OCI-LY1 (cell line): Measurements from ENCODE around the gene CRTAP.
A peak's percentile ranks its signal among the peaks of the same experiment; 100 is the strongest.

ENCODE experiments used
- H2AFZ ChIP-seq: fragments of 200-600 bp; sonication (generic), shearing (Covaris generic); 2 replicates; pipeline ENCODE4 v1.6.0; 2014; ENCODE audit warnings: antibody characterized with exemption, mild to moderate bottlenecking, low read length
- H3F3A ChIP-seq: fragments of 200-600 bp; sonication (generic), shearing (Covaris generic); 2 replicates; pipeline ENCODE4 v1.6.0; 2014; ENCODE audit warnings: mild to moderate bottlenecking, antibody characterized with exemption, low read length, moderate library complexity; ENCODE audit not compliant: insufficient read depth
- H3K27ac ChIP-seq: fragments of 200-600 bp; sonication (generic); 2 replicates; pipeline ENCODE4 v1.5.1; 2014; ENCODE audit warnings: low read length, mixed run types, mild to moderate bottlenecking, low read depth; ENCODE audit not compliant: poor library complexity, severe bottlenecking
- H3K27me3 ChIP-seq: fragments of 200-600 bp; sonication (generic); 2 replicates; pipeline ENCODE4 v1.6.0; 2014; ENCODE audit warnings: antibody characterized with exemption, mild to moderate bottlenecking, low read length, moderate library complexity; ENCODE audit not compliant: insufficient read depth
- H3K36me3 ChIP-seq: fragments of 200-600 bp; sonication (generic); 2 replicates; pipeline ENCODE4 v1.6.1; 2014; ENCODE audit warnings: mild to moderate bottlenecking, antibody characterized with exemption, low read length, moderate library complexity, mixed read lengths; ENCODE audit not compliant: insufficient read depth
- H3K4me1 ChIP-seq: fragments of 200-600 bp; sonication (generic); 2 replicates; pipeline ENCODE4 v1.5.1; 2014; ENCODE audit warnings: mild to moderate bottlenecking, low read length, moderate library complexity; ENCODE audit not compliant: insufficient read depth, severe bottlenecking
- H3K4me2 ChIP-seq: fragments of 200-600 bp; sonication (generic), shearing (Covaris generic); 2 replicates; pipeline ENCODE4 v1.6.1; 2014; ENCODE audit warnings: low read length
- H3K4me3 ChIP-seq: fragments of 200-600 bp; sonication (generic); 2 replicates; pipeline ENCODE4 v1.5.1; 2014; ENCODE audit warnings: low read length, low read depth, mild to moderate bottlenecking, mixed read lengths; ENCODE audit not compliant: poor library complexity, severe bottlenecking
- H3K79me2 ChIP-seq: fragments of 200-600 bp; shearing (Covaris generic); 2 replicates; pipeline ENCODE4 v1.6.1; 2016; ENCODE audit warnings: mixed run types, low read length, mixed read lengths; ENCODE audit not compliant: insufficient read depth
- H3K9ac ChIP-seq: fragments of 200-600 bp; sonication (generic), shearing (Covaris generic); 2 replicates; pipeline ENCODE4 v1.6.1; 2014; ENCODE audit warnings: mild to moderate bottlenecking, low read length, mixed read lengths
- H3K9me2 ChIP-seq: fragments of 200-600 bp; sonication (generic), shearing (Covaris generic); 2 replicates; pipeline ENCODE4 v1.6.1; 2014; ENCODE audit warnings: low read depth, mild to moderate bottlenecking, low read length, mixed read lengths
- H3K9me3 ChIP-seq: fragments of 200-600 bp; shearing (Covaris generic); 2 replicates; pipeline ENCODE4 v1.6.1; 2014; ENCODE audit warnings: low read length, mixed read lengths
- H4K20me1 ChIP-seq: fragments of 200-600 bp; sonication (generic), shearing (Covaris generic); 2 replicates; pipeline ENCODE4 v1.6.0; 2016; ENCODE audit warnings: mild to moderate bottlenecking, low read length; ENCODE audit not compliant: insufficient read depth
- CTCF ChIP-seq: fragments of 200-600 bp; sonication (generic), shearing (Covaris generic); IDR thresholded peaks from 2 replicates; pipeline ENCODE4 v1.5.1; 2017; ENCODE audit warnings: mild to moderate bottlenecking, antibody characterized with exemption, low read length, moderate library complexity, mixed read lengths
- EZH2 ChIP-seq: fragments of 200-600 bp; sonication (generic), shearing (Covaris generic); IDR thresholded peaks from 2 replicates; pipeline ENCODE4 v1.8.0; 2017; ENCODE audit warnings: borderline replicate concordance, mixed run types, mild to moderate bottlenecking, antibody characterized with exemption, low read length, moderate library complexity, mixed read lengths

Gene CRTAP

GRCh38 chr3:33128706-33129105, 14.9 kb downstream of the CRTAP start:
- H3K4me3 ChIP-seq, result no peak overlapping the region
- no peaks in the 10 kb centered on the region for H4K20me1 ChIP-seq
- H3K9me2 ChIP-seq, result no peaks in the 10 kb centered on the region
- no peaks in the 10 kb centered on the region for H3K4me1 ChIP-seq
- no peak overlapping the region for H3K9ac ChIP-seq
- H3K27ac ChIP-seq, result no peak overlapping the region
- no peaks in the 10 kb centered on the region for H3K79me2 ChIP-seq
- peaks cover 29% of the 10 kb centered on the region; the same call in 1 of the 2 replicates for H3K36me3 ChIP-seq
- no peak overlapping the region for H3K4me2 ChIP-seq
- H2AFZ ChIP-seq, result no peak overlapping the region
- H3F3A ChIP-seq, result no peaks in the 10 kb centered on the region
- no peak for TF ChIP-seq EZH2
- TF ChIP-seq CTCF, result no peak
- no peaks in the 10 kb centered on the region for H3K9me3 ChIP-seq
- H3K27me3 ChIP-seq, result no peaks in the 10 kb centered on the region

- H3K36me3 ChIP-seq, result peaks cover 20% of the 10 kb centered on the region; the same call in 1 of the 2 replicates
- H3K9me2 ChIP-seq, result no peaks in the 10 kb centered on the region
These were observed 16.3 kb downstream of the CRTAP start for GRCh38 chr3:33130144-33130543.

GRCh38 chr3:33131331-33132018, 17.7 kb downstream of the CRTAP start:
- Histone ChIP-seq H3K9ac (no peak overlapping the region), H3F3A (no peaks in the 10 kb centered on the region), H3K4me2 (no peak overlapping the region), H3K4me1 (no peaks in the 10 kb centered on the region), H3K9me2 (no peaks in the 10 kb centered on the region), H4K20me1 (no peaks in the 10 kb centered on the region), H3K27me3 (no peaks in the 10 kb centered on the region), H3K4me3 (no peak overlapping the region), H3K9me3 (no peaks in the 10 kb centered on the region), H3K79me2 (no peaks in the 10 kb centered on the region), H2AFZ (no peak overlapping the region), H3K36me3 (peaks cover 13% of the 10 kb centered on the region; the same call in 1 of the 2 replicates), H3K27ac (no peak overlapping the region)
- TF ChIP-seq EZH2, result no peak
- TF ChIP-seq CTCF, result peak; percentile 85

More at GRCh38 chr3:33130144-33130543, 16.3 kb downstream of the CRTAP start:
- H3K27me3 ChIP-seq, result no peaks in the 10 kb centered on the region
- TF ChIP-seq EZH2, result no peak
- TF ChIP-seq CTCF, result no peak
- H3K4me3 ChIP-seq, result no peak overlapping the region
- H3K9me3 ChIP-seq, result no peaks in the 10 kb centered on the region
- no peak overlapping the region for H3K4me2 ChIP-seq
- H3K79me2 ChIP-seq, result no peaks in the 10 kb centered on the region
- H3K9ac ChIP-seq, result no peak overlapping the region
- no peak overlapping the region for H2AFZ ChIP-seq
- no peaks in the 10 kb centered on the region for H4K20me1 ChIP-seq
- no peaks in the 10 kb centered on the region for H3K4me1 ChIP-seq
- no peak overlapping the region for H3K27ac ChIP-seq
- no peaks in the 10 kb centered on the region for H3F3A ChIP-seq
